ENCODE data around the gene PAQR4.
"Not testable (repeated sequence)": the region's sequence is repeated elsewhere in the genome, so short reads cannot be mapped to it uniquely, and the experiment has no call there.

Gene PAQR4

GRCh38 chr16:2927010-2927646, 42.0 kb upstream of the PAQR4 start:
- peak overlapping the region; percentile 76; the same call in 1 of the 2 replicates for H3K4me2 ChIP-seq (ENCODE audit: low read depth, low read length)
- H3F3A ChIP-seq (ENCODE audit: insufficient read depth, low read length), result peaks cover 4% of the 10 kb centered on the region; the same call in 1 of the 2 replicates
- no peak overlapping the region for H3K9ac ChIP-seq (ENCODE audit: low read length)
- no peak overlapping the region for H2AFZ ChIP-seq (ENCODE audit: low read length)
- H3K27me3 ChIP-seq (replicated peaks; ENCODE audit: insufficient read depth, low read length), result no peaks in the 10 kb centered on the region
- no peak overlapping the region for H3K4me3 ChIP-seq (ENCODE audit: low read length)
- H3K4me1 ChIP-seq (ENCODE audit: low read length), result peaks cover 10% of the 10 kb centered on the region; the same call in 1 of the 2 replicates
- peak; percentile 89 for DNase-seq
- no peaks in the 10 kb centered on the region for H4K20me1 ChIP-seq (ENCODE audit: insufficient read depth, low read length)
- H3K27ac ChIP-seq (ENCODE audit: low read length), result no peak overlapping the region
- peaks cover 25% of the 10 kb centered on the region for H3K79me2 ChIP-seq (ENCODE audit: low read length)
- H3K9me3 ChIP-seq (replicated peaks; ENCODE audit: insufficient read depth, low read length), result no peaks in the 10 kb centered on the region
- TF ChIP-seq CTCF (IDR thresholded peaks at IDR 0.05; ENCODE audit: low read length) (peak; percentile 98), EZH2phosphoT487 (IDR thresholded peaks at IDR 0.05; ENCODE audit: low read length) (no peak), EZH2 (optimal IDR thresholded peaks at IDR 0.05; ENCODE audit: low read depth, low read length) (no peak)
- no peaks in the 10 kb centered on the region for H3K9me2 ChIP-seq (replicated peaks; ENCODE audit: insufficient read depth, low read length)
- no peaks in the 10 kb centered on the region for H3K36me3 ChIP-seq (replicated peaks; ENCODE audit: insufficient read depth, low read length)

GRCh38 chr16:2928151-2928550, 41.0 kb upstream of the PAQR4 start:
- H3K4me3 ChIP-seq (ENCODE audit: low read length); H4K20me1 ChIP-seq (ENCODE audit: insufficient read depth, low read length); H3K9me3 ChIP-seq (replicated peaks; ENCODE audit: insufficient read depth, low read length); H3F3A ChIP-seq (ENCODE audit: insufficient read depth, low read length); H3K9me2 ChIP-seq (replicated peaks; ENCODE audit: insufficient read depth, low read length); H3K9ac ChIP-seq (ENCODE audit: low read length); H3K27ac ChIP-seq (ENCODE audit: low read length); H3K36me3 ChIP-seq (replicated peaks; ENCODE audit: insufficient read depth, low read length); H3K4me2 ChIP-seq (ENCODE audit: low read depth, low read length); H3K27me3 ChIP-seq (replicated peaks; ENCODE audit: insufficient read depth, low read length); H2AFZ ChIP-seq (ENCODE audit: low read length); DNase-seq: not testable (repeated sequence)
- Histone ChIP-seq H3K79me2 (ENCODE audit: low read length) (peaks cover 15% of the 10 kb centered on the region; the same call in 1 of the 2 replicates), H3K4me1 (ENCODE audit: low read length) (peaks cover 10% of the 10 kb centered on the region; the same call in 1 of the 2 replicates)

GRCh38 chr16:2928796-2929195, 40.4 kb upstream of the PAQR4 start:
- Histone ChIP-seq H3K4me3 (ENCODE audit: low read length) (no peak overlapping the region), H3K4me1 (ENCODE audit: low read length) (peaks cover 10% of the 10 kb centered on the region; the same call in 1 of the 2 replicates), H3K27ac (ENCODE audit: low read length) (no peak overlapping the region), H2AFZ (ENCODE audit: low read length) (no peak overlapping the region), H3F3A (ENCODE audit: insufficient read depth, low read length) (peaks cover 4% of the 10 kb centered on the region; the same call in 1 of the 2 replicates), H4K20me1 (ENCODE audit: insufficient read depth, low read length) (no peaks in the 10 kb centered on the region), H3K9me3 (replicated peaks; ENCODE audit: insufficient read depth, low read length) (no peaks in the 10 kb centered on the region), H3K27me3 (replicated peaks; ENCODE audit: insufficient read depth, low read length) (no peaks in the 10 kb centered on the region), H3K9me2 (replicated peaks; ENCODE audit: insufficient read depth, low read length) (no peaks in the 10 kb centered on the region), H3K79me2 (ENCODE audit: low read length) (peaks cover 10% of the 10 kb centered on the region; the same call in 1 of the 2 replicates), H3K4me2 (ENCODE audit: low read depth, low read length) (no peak overlapping the region), H3K9ac (ENCODE audit: low read length) (no peak overlapping the region), H3K36me3 (replicated peaks; ENCODE audit: insufficient read depth, low read length) (no peaks in the 10 kb centered on the region)
- DNase-seq, result no peak
- TF ChIP-seq CTCF (IDR thresholded peaks at IDR 0.05; ENCODE audit: low read length) (no peak), EZH2phosphoT487 (IDR thresholded peaks at IDR 0.05; ENCODE audit: low read length) (no peak), EZH2 (optimal IDR thresholded peaks at IDR 0.05; ENCODE audit: low read depth, low read length) (no peak)

- H3K9ac ChIP-seq (ENCODE audit: low read length), result no peak overlapping the region
- H3K27ac ChIP-seq (ENCODE audit: low read length), result no peak overlapping the region
- no peak overlapping the region for H2AFZ ChIP-seq (ENCODE audit: low read length)
- H3K4me1 ChIP-seq (ENCODE audit: low read length), result peaks cover 10% of the 10 kb centered on the region; the same call in 1 of the 2 replicates
- H3K27me3 ChIP-seq (replicated peaks; ENCODE audit: insufficient read depth, low read length), result no peaks in the 10 kb centered on the region
- H3F3A ChIP-seq (ENCODE audit: insufficient read depth, low read length), result peaks cover 4% of the 10 kb centered on the region; the same call in 1 of the 2 replicates
- H3K4me2 ChIP-seq (ENCODE audit: low read depth, low read length), result no peak overlapping the region
- no peaks in the 10 kb centered on the region for H3K9me2 ChIP-seq (replicated peaks; ENCODE audit: insufficient read depth, low read length)
- H3K4me3 ChIP-seq (ENCODE audit: low read length), result no peak overlapping the region
- H4K20me1 ChIP-seq (ENCODE audit: insufficient read depth, low read length), result no peaks in the 10 kb centered on the region
- H3K36me3 ChIP-seq (replicated peaks; ENCODE audit: insufficient read depth, low read length), result no peaks in the 10 kb centered on the region
- TF ChIP-seq EZH2 (optimal IDR thresholded peaks at IDR 0.05; ENCODE audit: low read depth, low read length), result no peak
- no peak for TF ChIP-seq EZH2phosphoT487 (IDR thresholded peaks at IDR 0.05; ENCODE audit: low read length)
- TF ChIP-seq CTCF (IDR thresholded peaks at IDR 0.05; ENCODE audit: low read length), result no peak
- H3K79me2 ChIP-seq (ENCODE audit: low read length), result peaks cover 5% of the 10 kb centered on the region; the same call in 1 of the 2 replicates
- no peak for DNase-seq
- H3K9me3 ChIP-seq (replicated peaks; ENCODE audit: insufficient read depth, low read length), result no peaks in the 10 kb centered on the region
Measured at GRCh38 chr16:2929693-2930092, 39.5 kb upstream of the PAQR4 start.
